Trophoblast cell (in vitro differentiated cells and primary cell): ENCODE measurements around the gene PPP6R2.

Experiments
- DNase-seq, 2 donors: peaks; one replicate each; pipeline ENCODE4 v3.0.0-alpha.2; 2016
- H2AFZ ChIP-seq: 2 replicates; pipeline ENCODE4 v1.6.1; 2013; ENCODE audit warnings: low read length, moderate library complexity, mild to moderate bottlenecking; ENCODE audit not compliant: insufficient read depth, poor library complexity
- H2AK5ac ChIP-seq: 2 replicates; pipeline ENCODE4 v1.6.1; 2013; ENCODE audit warnings: mild to moderate bottlenecking, low read length
- H2BK120ac ChIP-seq: 2 replicates; pipeline ENCODE4 v1.6.1; 2013; ENCODE audit warnings: low read length, mild to moderate bottlenecking, moderate library complexity; ENCODE audit not compliant: insufficient read depth, poor library complexity
- H2BK12ac ChIP-seq: 2 replicates; pipeline ENCODE4 v1.6.1; 2013; ENCODE audit warnings: mild to moderate bottlenecking, low read length, moderate library complexity
- H2BK5ac ChIP-seq: 2 replicates; pipeline ENCODE4 v1.6.1; 2013; ENCODE audit warnings: low read length, low read depth, moderate library complexity, mild to moderate bottlenecking; ENCODE audit not compliant: poor library complexity
- H3K14ac ChIP-seq: 2 replicates; pipeline ENCODE4 v1.6.1; 2013; ENCODE audit warnings: mild to moderate bottlenecking, low read length
- H3K18ac ChIP-seq: 2 replicates; pipeline ENCODE4 v1.6.1; 2013; ENCODE audit warnings: mild to moderate bottlenecking, low read length
- H3K23ac ChIP-seq: 2 replicates; pipeline ENCODE4 v1.6.1; 2013; ENCODE audit warnings: low read length
- H3K27ac ChIP-seq: 2 replicates; pipeline ENCODE4 v1.5.1; 2013; ENCODE audit warnings: low read depth, mild to moderate bottlenecking, inconsistent platforms, low read length, moderate library complexity
- H3K27me3 ChIP-seq: 2 replicates; pipeline ENCODE4 v1.6.1; 2013; ENCODE audit warnings: inconsistent platforms, mild to moderate bottlenecking, low read length, moderate library complexity; ENCODE audit not compliant: insufficient read depth
- H3K36me3 ChIP-seq, 2 experiments: 1 replicate in 1 of 2; 2 replicates in 1 of 2; pipeline ENCODE4 v1.6.1; 2013; ENCODE audit warnings: low read length in 2 of 2, mild to moderate bottlenecking in 2 of 2, moderate library complexity in 1 of 2; ENCODE audit not compliant: insufficient read depth in 2 of 2, control insufficient read depth in 1 of 2
- H3K4ac ChIP-seq: 2 replicates; pipeline ENCODE4 v1.6.1; 2013; ENCODE audit warnings: low read depth, mild to moderate bottlenecking, low read length, moderate library complexity
- H3K4me1 ChIP-seq, 2 experiments: 1 replicate in 1 of 2; 2 replicates in 1 of 2; pipeline ENCODE4 v1.6.1; 2013; ENCODE audit warnings: low read length in 2 of 2, mild to moderate bottlenecking in 2 of 2, moderate library complexity in 1 of 2; ENCODE audit not compliant: insufficient read depth in 2 of 2, control insufficient read depth in 1 of 2
- H3K4me2 ChIP-seq: 2 replicates; pipeline ENCODE4 v1.6.1; 2013; ENCODE audit warnings: inconsistent platforms, mild to moderate bottlenecking, low read length, moderate library complexity
- H3K4me3 ChIP-seq: 2 replicates; pipeline ENCODE4 v1.5.1; 2013; ENCODE audit warnings: mild to moderate bottlenecking, low read depth, low read length, inconsistent platforms
- H3K79me1 ChIP-seq: one replicate; pipeline ENCODE4 v1.6.1; 2013; ENCODE audit warnings: low read length
- H3K79me2 ChIP-seq: 2 replicates; pipeline ENCODE4 v1.6.1; 2013; ENCODE audit warnings: low read length, mild to moderate bottlenecking; ENCODE audit not compliant: control insufficient read depth, insufficient read depth, poor library complexity
- H3K9ac ChIP-seq: 2 replicates; pipeline ENCODE4 v1.6.1; 2013; ENCODE audit warnings: mild to moderate bottlenecking, low read length
- H3K9me3 ChIP-seq: 2 replicates; pipeline ENCODE4 v1.6.1; 2013; ENCODE audit warnings: low read depth, mild to moderate bottlenecking, control low read depth, inconsistent platforms, low read length; ENCODE audit not compliant: insufficient read depth
- H4K12ac ChIP-seq: 2 replicates; pipeline ENCODE4 v1.6.1; 2013; ENCODE audit warnings: low read depth, mild to moderate bottlenecking, low read length, moderate library complexity
- H4K8ac ChIP-seq: 2 replicates; pipeline ENCODE4 v1.6.1; 2013; ENCODE audit warnings: low read depth, mild to moderate bottlenecking, low read length, moderate library complexity
- H4K91ac ChIP-seq: one replicate; pipeline ENCODE4 v1.6.1; 2013; ENCODE audit warnings: low read depth, mild to moderate bottlenecking, low read length, moderate library complexity
- WGBS: extraction: QIAGEN DNeasy Blood & Tissue Kit; methylation state at CpG from one replicate; pipeline ENCODE4 v1.1.7; 2013; ENCODE audit warnings: missing lambda C conversion rate; ENCODE audit not compliant: insufficient read length, insufficient coverage; ENCODE audit errors: extremely low coverage; 5-methylcytosine and 5-hydroxymethylcytosine counted together

Gene PPP6R2

GRCh38 chr22:50347157-50347556 is 4.0 kb downstream of the PPP6R2 start:
- H3K4me3 ChIP-seq = no peak overlapping the region
- no peak for DNase-seq
- H3K79me1 ChIP-seq = peaks cover 6% of the 10 kb centered on the region
- no peak overlapping the region for H3K27ac ChIP-seq
- peak overlapping the region; percentile 10 for H3K4ac ChIP-seq
- H2BK120ac ChIP-seq = no peak overlapping the region
- no peaks in the 10 kb centered on the region for H3K27me3 ChIP-seq
- no peak overlapping the region for H3K4me2 ChIP-seq
- no peak overlapping the region for H2AK5ac ChIP-seq
- no peak overlapping the region for H2AFZ ChIP-seq
- H3K9ac ChIP-seq = no peak overlapping the region
- no peak overlapping the region for H4K8ac ChIP-seq
- no peak overlapping the region for H3K14ac ChIP-seq
- peaks cover 8% of the 10 kb centered on the region in 2 experiments for H3K36me3 ChIP-seq
- no peak overlapping the region for H3K23ac ChIP-seq
- H2BK5ac ChIP-seq = no peak overlapping the region
- H4K12ac ChIP-seq = no peak overlapping the region
- H3K9me3 ChIP-seq = no peaks in the 10 kb centered on the region
- H4K91ac ChIP-seq = no peak overlapping the region
- peaks cover 5% of the 10 kb centered on the region for H3K79me2 ChIP-seq
- 100% methylated on average over 4 of the region's 8 CpGs for WGBS
- no peak overlapping the region for H2BK12ac ChIP-seq
- no peak overlapping the region for H3K18ac ChIP-seq
- peaks cover under 1% of the 10 kb centered on the region in 2 experiments for H3K4me1 ChIP-seq

GRCh38 chr22:50348058-50348457 is 4.9 kb downstream of the PPP6R2 start:
- Histone ChIP-seq H3K23ac (peak overlapping the region; percentile 61), H3K27ac (no peak overlapping the region), H4K12ac (no peak overlapping the region), H3K4me1 (no peaks in the 10 kb centered on the region), H3K79me1 (peaks cover 3% of the 10 kb centered on the region), H3K4me3 (no peak overlapping the region), H2BK5ac (no peak overlapping the region), H3K36me3 (peaks cover 11 to 13% of the 10 kb centered on the region in 2 experiments), H3K9me3 (no peaks in the 10 kb centered on the region), H3K79me2 (peaks cover 5% of the 10 kb centered on the region), H3K14ac (no peak overlapping the region), H2BK120ac (no peak overlapping the region), H2AK5ac (no peak overlapping the region), H3K18ac (no peak overlapping the region), H3K9ac (no peak overlapping the region), H3K4me2 (no peak overlapping the region), H2BK12ac (no peak overlapping the region), H3K4ac (peak overlapping the region; percentile 37), H4K8ac (no peak overlapping the region), H3K27me3 (no peaks in the 10 kb centered on the region), H4K91ac (no peak overlapping the region), H2AFZ (no peak overlapping the region)
- DNase-seq = no peak
- WGBS = no CpG with 5 or more reads among the region's 2 CpGs

GRCh38 chr22:50356186-50356585 is 13.1 kb downstream of the PPP6R2 start:
- H3K23ac ChIP-seq = no peak overlapping the region
- H3K4me1 ChIP-seq = peaks cover 0 to under 1% of the 10 kb centered on the region in 2 experiments

GRCh38 chr22:50357222-50357621 is 14.1 kb downstream of the PPP6R2 start:
- no peak for DNase-seq
- Histone ChIP-seq H3K27me3 (no peaks in the 10 kb centered on the region), H3K23ac (no peak overlapping the region), H2AFZ (no peak overlapping the region), H3K9me3 (peaks cover 2% of the 10 kb centered on the region), H4K8ac (no peak overlapping the region), H3K36me3 (peaks cover 6 to 13% of the 10 kb centered on the region in 2 experiments), H3K79me2 (peaks cover 4% of the 10 kb centered on the region), H2BK120ac (no peak overlapping the region), H3K14ac (no peak overlapping the region), H4K91ac (no peak overlapping the region), H3K9ac (no peak overlapping the region), H2BK5ac (no peak overlapping the region), H3K27ac (no peak overlapping the region), H3K4me3 (no peak overlapping the region), H3K79me1 (no peaks in the 10 kb centered on the region), H2AK5ac (no peak overlapping the region), H3K18ac (no peak overlapping the region), H3K4me2 (no peak overlapping the region), H3K4me1 (peaks cover 4 to 8% of the 10 kb centered on the region in 2 experiments), H3K4ac (no peak overlapping the region), H2BK12ac (no peak overlapping the region), H4K12ac (no peak overlapping the region)
- WGBS = no CpG with 5 or more reads among the region's 1 CpG

More at GRCh38 chr22:50356186-50356585, 13.1 kb downstream of the PPP6R2 start:
- Histone ChIP-seq H3K9ac (no peak overlapping the region), H3K14ac (no peak overlapping the region), H3K79me1 (no peaks in the 10 kb centered on the region), H3K4ac (no peak overlapping the region), H2BK5ac (no peak overlapping the region), H2BK120ac (no peak overlapping the region), H3K4me2 (no peak overlapping the region), H2AK5ac (no peak overlapping the region), H3K27me3 (no peaks in the 10 kb centered on the region), H3K4me3 (no peak overlapping the region), H4K91ac (no peak overlapping the region), H3K36me3 (peaks cover 9 to 15% of the 10 kb centered on the region in 2 experiments), H2BK12ac (no peak overlapping the region), H2AFZ (no peak overlapping the region), H3K18ac (no peak overlapping the region), H3K27ac (no peak overlapping the region), H4K8ac (no peak overlapping the region), H3K9me3 (peaks cover 2% of the 10 kb centered on the region), H3K79me2 (peaks cover 2% of the 10 kb centered on the region), H4K12ac (no peak overlapping the region)
- peak; percentile 58 to 74 for DNase-seq
- WGBS = no CpG with 5 or more reads among the region's 8 CpGs
